HG03064 (cell line): ENCODE results near the gene CCDC6.
"Not testable (repeated sequence)": the region's sequence is repeated elsewhere in the genome, so short reads cannot be mapped to it uniquely, and the experiment has no call there.

Experiments used
- ATAC-seq: cut with Tn5 transposase; IDR thresholded peaks from one replicate; pipeline ENCODE4 v1.9.1; 2021; ENCODE audit warnings: low read depth; ENCODE audit not compliant: unreplicated experiment

CCDC6 gene

GRCh38 chr10:59819683-59820082 lies 86.7 kb downstream of the CCDC6 start:
- ATAC-seq, result no peak

DNA sequence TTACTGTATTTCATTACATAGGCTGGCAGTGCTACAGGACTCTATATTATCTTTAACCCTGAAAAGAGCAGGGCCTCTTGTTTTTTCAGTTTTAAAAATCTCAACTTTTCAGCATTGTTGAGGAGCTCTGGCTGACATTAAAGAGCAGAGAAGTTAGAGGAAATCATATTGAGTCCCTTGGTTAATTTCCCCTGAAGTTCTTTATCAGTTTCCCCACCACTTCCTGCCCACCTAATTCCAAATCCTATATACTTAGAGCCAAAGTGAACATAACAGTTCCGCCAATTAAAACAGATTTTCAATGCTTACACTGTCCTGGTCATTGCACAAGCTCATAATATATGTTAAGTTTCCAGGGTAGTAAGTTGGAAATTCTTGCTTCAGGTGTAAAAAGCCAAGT lies 87.1 kb downstream of the CCDC6 start:
- ATAC-seq, result no peak

- no peak for ATAC-seq
Observed at GRCh38 chr10:59817773-59818172, 88.6 kb downstream of the CCDC6 start.

- ATAC-seq, result no peak
Observed at GRCh38 chr10:59814878-59815277, 91.5 kb downstream of the CCDC6 start.

GRCh38 chr10:59812519-59813122 lies 93.7 kb downstream of the CCDC6 start:
- ATAC-seq, result no peak

- no peak for ATAC-seq
Observed at GRCh38 chr10:59809644-59809974, 96.7 kb downstream of the CCDC6 start.

GRCh38 chr10:59808896-59809643 lies 97.3 kb downstream of the CCDC6 start:
- ATAC-seq, result peak; percentile 90

- no peak for ATAC-seq
Observed at GRCh38 chr10:59807629-59808620, 98.4 kb downstream of the CCDC6 start.

- no peak for ATAC-seq
Observed at GRCh38 chr10:59805014-59805413, 101.3 kb downstream of the CCDC6 start.

GRCh38 chr10:59804220-59804619 lies 102.1 kb downstream of the CCDC6 start:
- ATAC-seq, result no peak

GRCh38 chr10:59803714-59804113 lies 102.6 kb downstream of the CCDC6 start:
- ATAC-seq, result no peak

- no peak for ATAC-seq
Observed at GRCh38 chr10:59801171-59801570, 105.2 kb downstream of the CCDC6 start.

GRCh38 chr10:59799421-59799820 lies 106.9 kb downstream of the CCDC6 start:
- ATAC-seq, result no peak

DNA sequence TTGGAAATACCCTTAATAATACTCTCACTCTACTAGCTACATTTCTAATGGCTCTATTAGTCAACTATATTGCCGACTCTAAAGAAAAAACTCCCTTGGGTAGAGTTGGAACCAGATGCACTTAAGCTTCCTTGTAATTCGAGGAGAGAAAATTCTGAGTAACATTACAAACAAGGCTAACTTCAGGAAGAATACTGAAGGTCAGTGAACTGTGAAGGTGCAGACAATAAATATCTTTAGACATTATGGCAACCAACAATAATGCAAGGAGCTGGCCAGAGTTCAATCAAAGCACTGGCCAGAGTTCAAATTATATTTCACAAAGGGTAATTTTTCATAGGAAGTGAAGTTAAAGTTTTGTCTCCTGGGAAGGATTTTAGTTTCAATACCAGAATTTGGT lies 112.4 kb downstream of the CCDC6 start:
- no peak for ATAC-seq

DNA sequence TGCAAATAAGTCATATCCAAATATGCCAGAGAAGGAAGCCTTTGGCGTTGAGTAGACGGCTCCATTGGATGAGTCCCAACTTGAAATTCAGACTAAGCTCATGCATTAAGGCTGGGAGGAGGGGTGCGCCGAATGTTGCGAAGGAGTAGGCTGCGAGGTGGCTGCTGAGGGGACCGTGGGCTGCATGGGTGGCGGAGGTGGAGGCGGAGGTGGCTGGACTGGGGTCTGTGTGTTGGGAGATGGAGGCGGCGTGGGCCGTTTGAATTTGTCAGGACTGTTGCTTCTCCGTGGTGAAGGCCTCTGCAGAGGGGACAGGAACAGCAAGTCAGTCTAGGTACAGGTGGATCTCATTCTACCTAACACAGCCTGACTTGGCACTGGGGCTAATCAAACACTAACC lies 113.5 kb downstream of the CCDC6 start:
- ATAC-seq, result no peak

- no peak for ATAC-seq
Observed at GRCh38 chr10:59791601-59792000, 114.8 kb downstream of the CCDC6 start.

- not testable (repeated sequence) for ATAC-seq
Observed at GRCh38 chr10:59790080-59790479, 116.3 kb downstream of the CCDC6 start.

- not testable (repeated sequence) for ATAC-seq
Observed at GRCh38 chr10:59788914-59789313, 117.4 kb downstream of the CCDC6 start.

DNA sequence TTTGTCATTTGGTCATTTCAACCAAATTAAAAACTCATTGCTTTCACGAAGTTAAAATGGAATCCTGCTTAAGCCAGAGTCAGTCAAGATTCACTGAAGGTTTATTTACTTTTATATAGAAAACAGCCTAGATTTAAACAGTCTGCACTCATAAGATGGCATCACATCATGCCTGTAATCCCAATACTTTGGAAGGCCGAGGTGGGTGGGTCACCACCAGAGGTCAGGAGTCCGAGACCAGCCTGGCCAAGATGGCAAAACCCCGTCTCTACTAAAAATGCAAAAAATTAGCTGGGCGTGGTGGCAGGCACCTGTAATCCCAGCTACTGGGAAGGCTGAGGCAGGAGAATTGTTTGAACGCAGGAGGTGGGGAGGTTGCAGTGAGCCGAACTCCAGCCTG lies 119.3 kb downstream of the CCDC6 start:
- ATAC-seq, result not testable (repeated sequence)

GRCh38 chr10:59785476-59785875 lies 120.9 kb downstream of the CCDC6 start:
- not testable (repeated sequence) for ATAC-seq

DNA sequence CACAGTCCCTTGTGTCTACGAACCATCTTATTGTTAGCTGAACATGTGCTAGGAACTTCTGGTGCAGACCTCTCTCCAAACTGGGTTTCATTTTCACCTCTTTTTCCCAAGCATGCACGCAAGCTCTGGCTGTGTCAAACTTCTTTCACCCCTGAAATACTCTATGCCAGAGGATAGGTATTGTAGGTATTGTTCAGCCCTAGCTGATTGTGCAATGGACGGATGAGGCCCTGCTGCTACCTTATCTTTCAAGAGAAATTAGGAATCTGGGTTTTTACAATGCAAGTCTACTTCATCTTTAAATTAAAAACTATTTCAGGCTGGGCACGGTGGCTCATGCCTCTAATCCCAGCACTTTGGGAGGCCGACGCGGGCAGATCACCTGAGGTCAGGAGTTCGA lies 124.8 kb downstream of the CCDC6 start:
- no peak for ATAC-seq
